Endothelial cell of umbilical vein (primary cell): ENCODE measurements around the gene LCLAT1. TPM values are rescaled to one million over a fixed set of nuclear protein-coding genes. Genes with fewer than 3 reads are reported as not detected.

Experiments used
- BruUV-seq: library from RNA; stranded (reverse); fragments of 400-500 nt; replicated peaks from 2 replicates; lab custom pipeline; 2021; lab: Mats Ljungman, UMichigan
- CTCF ChIA-PET: fragments of 300-600, 350-600 bp; sonication (Branson Sonifier 250); formaldehyde crosslinking; loops from one replicate; lab custom pipeline; 2021; ENCODE audit warnings: antibody characterized with exemption, inconsistent platforms; lab: Charles Lee
- POLR2A ChIA-PET: fragments of 300-600, 350-600 bp; sonication (Branson Sonifier 250); formaldehyde crosslinking; loops from one replicate; lab custom pipeline; 2021; ENCODE audit warnings: antibody characterized with exemption, inconsistent platforms; lab: Charles Lee
- DNase-seq: peaks from one replicate; pipeline ENCODE4 v3.0.0-alpha.2; 2011; ENCODE audit warnings: low read depth, low spot score
- FAIRE-seq: peaks from 2 replicates; lab custom pipeline; 2011; peaks lifted over from hg19 to GRCh38; lab: Jason Lieb, UNC
- H2AFZ ChIP-seq: 2 replicates; pipeline ENCODE4 v1.6.0; 2012; ENCODE audit warnings: low read depth, low read length, control low read depth, inconsistent platforms
- H3K27ac ChIP-seq: 2 replicates; pipeline ENCODE4 v1.5.1; 2011; ENCODE audit warnings: low read depth, mild to moderate bottlenecking, control low read depth, low read length, moderate library complexity; ENCODE audit not compliant: insufficient read depth
- H3K27me3 ChIP-seq, 2 experiments: 2 replicates each; pipeline versions ENCODE4 v1.6.0 to v1.6.1; 2011; ENCODE audit warnings: low read length in 2 of 2, mixed read lengths in 1 of 2; ENCODE audit not compliant: control insufficient read depth in 2 of 2, insufficient read depth in 2 of 2
- H3K36me3 ChIP-seq, 2 experiments: 2 replicates in 1 of 2; 3 replicates in 1 of 2; pipeline ENCODE4 v1.5.1; 2011; ENCODE audit warnings: low read length in 2 of 2, mild to moderate bottlenecking in 1 of 2, moderate library complexity in 1 of 2; ENCODE audit not compliant: control insufficient read depth in 2 of 2, insufficient read depth in 2 of 2; ENCODE audit errors: extremely low read depth in 1 of 2
- H3K4me1 ChIP-seq: 3 replicates; pipeline ENCODE4 v1.5.1; 2011; ENCODE audit warnings: mild to moderate bottlenecking, low read length; ENCODE audit not compliant: control insufficient read depth, insufficient read depth; ENCODE audit errors: extremely low read depth
- H3K4me2 ChIP-seq: 2 replicates; pipeline ENCODE4 v1.6.1; 2011; ENCODE audit warnings: low read length, control low read depth, mixed read lengths; ENCODE audit not compliant: insufficient read depth
- H3K4me3 ChIP-seq, 3 experiments: fragments of 200-600 bp in 1 of 3; sonication (generic), shearing (Covaris generic) in 1 of 3; replicated peaks in 1 of 3; 2 replicates each; pipeline ENCODE4 v1.5.1; 2011 to 2016; ENCODE audit warnings: control low read depth in 3 of 3, low read length in 3 of 3, mild to moderate bottlenecking in 2 of 3, inconsistent platforms in 1 of 3, low read depth in 1 of 3, moderate library complexity in 1 of 3; ENCODE audit not compliant: insufficient read depth in 1 of 3
- H3K79me2 ChIP-seq: 2 replicates; pipeline ENCODE4 v1.6.0; 2012; ENCODE audit warnings: low read length, inconsistent platforms; ENCODE audit not compliant: control insufficient read depth, insufficient read depth
- H3K9ac ChIP-seq: replicated peaks from 2 replicates; pipeline ENCODE3; 2011; ENCODE audit warnings: low read length, control low read depth; ENCODE audit not compliant: insufficient read depth; ENCODE audit errors: extremely low read depth
- H3K9me1 ChIP-seq: replicated peaks from 3 replicates; pipeline ENCODE4 v1.6.0; 2011; ENCODE audit warnings: mild to moderate bottlenecking, low read length; ENCODE audit not compliant: control insufficient read depth, insufficient read depth; ENCODE audit errors: extremely low read depth
- H3K9me3 ChIP-seq: replicated peaks from 2 replicates; pipeline ENCODE4 v1.5.1; 2012; ENCODE audit warnings: low read length, inconsistent platforms; ENCODE audit not compliant: control insufficient read depth, insufficient read depth
- H4K20me1 ChIP-seq: replicated peaks from 2 replicates; pipeline ENCODE3; 2011; ENCODE audit warnings: mild to moderate bottlenecking, low read length; ENCODE audit not compliant: control insufficient read depth, insufficient read depth; ENCODE audit errors: extremely low read depth
- EZH2 ChIP-seq: IDR thresholded peaks from 2 replicates; pipeline ENCODE4 v1.6.1; 2012; ENCODE audit warnings: borderline replicate concordance, low read depth, mild to moderate bottlenecking, moderate library complexity, low read length, inconsistent platforms; ENCODE audit not compliant: severe bottlenecking
- FOS ChIP-seq: IDR thresholded peaks from 2 replicates; pipeline ENCODE4 v1.6.1; 2011; ENCODE audit warnings: mild to moderate bottlenecking, low read length, moderate library complexity, borderline replicate concordance; ENCODE audit not compliant: insufficient read depth
- GATA2 ChIP-seq: IDR thresholded peaks from 2 replicates; pipeline ENCODE4 v1.7.0; 2011; ENCODE audit warnings: low read depth, mild to moderate bottlenecking, moderate library complexity, mixed read lengths, low read length; ENCODE audit not compliant: insufficient read length, insufficient read depth
- JUN ChIP-seq: IDR thresholded peaks from 2 replicates; pipeline ENCODE4 v1.6.1; 2011; ENCODE audit warnings: borderline replicate concordance, low read depth; ENCODE audit not compliant: insufficient read length, insufficient read depth
- MYC ChIP-seq: IDR thresholded peaks from one replicate; pipeline ENCODE4 v1.6.1; 2011; ENCODE audit warnings: mild to moderate bottlenecking, low read depth, low read length
- POLR2A ChIP-seq: IDR thresholded peaks from 2 replicates; pipeline ENCODE4 v1.6.1; 2012; ENCODE audit warnings: low read depth, mild to moderate bottlenecking, control low read depth, low read length
- POLR2AphosphoS5 ChIP-seq: IDR thresholded peaks from 2 replicates; pipeline ENCODE4 v1.6.1; 2012; ENCODE audit warnings: low read depth, mild to moderate bottlenecking, control low read depth, low read length, moderate library complexity; ENCODE audit not compliant: insufficient read depth
- dilution Hi-C: fragments of 300-500 bp; cut with MboI; formaldehyde crosslinking; loops from one replicate; pipeline ENCODE4 v1.15.0; 2019; ENCODE audit warnings: low sequenced_read_pairs; ENCODE audit not compliant: extremely low pct_ligation_motif_present
- intact Hi-C: fragments of 100-400 bp; cut with micrococcal nuclease; formaldehyde crosslinking; loops from one replicate; pipeline ENCODE4 v1.10.0; 2022
- polyA plus RNA-seq, 4 experiments: library from polyadenylated mRNA; depleted of rRNA in 3 of 4; stranded (reverse) in 3 of 4; unstranded in 1 of 4; fragments of >200 nt; gene quantifications; 2 replicates each; pipeline versions ENCODE4 v1.2.1 to v1.2.3, GENCODE V29; 2011 to 2012; ENCODE audit warnings: missing spikeins in 1 of 4
- total RNA-seq: library from RNA; stranded (reverse); gene quantifications from 2 replicates; pipeline ENCODE4 v1.2.3, GENCODE V29; 2021
- TF ChIP-seq, protein P1 (sequence below): IDR thresholded peaks from 2 replicates; pipeline ENCODE4 v1.6.1; 2011; ENCODE audit not compliant: insufficient read depth, insufficient read length
- TF ChIP-seq, protein P2 (sequence below), 2 donors: IDR thresholded peaks; 1 replicate in 1 of 2; 2 replicates in 1 of 2; pipeline ENCODE4 v1.5.1; 2011; ENCODE audit warnings: low read length in 2 of 2, mild to moderate bottlenecking in 2 of 2, moderate library complexity in 2 of 2, control low read depth in 1 of 2, inconsistent platforms in 1 of 2, low read depth in 1 of 2; ENCODE audit not compliant: insufficient read depth in 1 of 2; ENCODE audit errors: extremely low read depth in 1 of 2

Gene LCLAT1
- total and polyA plus RNA-seq, 2 donors (not counting 3 experiments of a cell fraction or from before 2014, with no cell fraction given) = 6.1 to 20.8 TPM

DNA sequence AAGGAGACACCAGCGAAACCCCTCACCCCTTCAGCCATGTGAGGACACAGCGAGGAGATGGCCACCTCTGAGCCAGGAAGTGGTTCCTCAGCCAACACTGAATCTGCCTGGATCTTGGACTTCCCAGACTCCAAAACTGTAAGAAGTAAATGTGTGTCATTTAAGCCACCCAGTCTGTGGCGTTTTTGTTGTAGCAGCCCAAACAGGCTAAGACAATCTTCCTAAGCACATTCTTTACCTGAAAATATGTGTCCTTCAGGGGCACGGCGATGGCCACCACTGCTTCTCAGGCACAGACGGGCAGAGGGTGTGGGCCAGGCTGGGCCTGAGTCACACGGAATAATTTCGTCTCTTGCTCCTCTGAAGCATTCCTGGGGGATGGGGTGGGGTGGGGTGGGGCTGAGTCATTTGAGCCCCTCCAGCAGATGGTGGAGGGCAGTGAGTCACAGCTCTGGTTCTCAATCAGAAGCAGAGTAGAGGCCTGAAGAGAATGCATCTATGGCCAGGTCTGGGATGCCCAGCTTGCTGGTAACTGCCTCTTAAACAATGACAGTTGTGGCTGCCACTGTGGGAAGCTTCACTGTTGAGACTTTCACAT is 217.8 kb downstream of the LCLAT1 start:
- no peaks in the 10 kb centered on the region for H3K4me1 ChIP-seq
- no TSS peak for BruUV-seq

DNA sequence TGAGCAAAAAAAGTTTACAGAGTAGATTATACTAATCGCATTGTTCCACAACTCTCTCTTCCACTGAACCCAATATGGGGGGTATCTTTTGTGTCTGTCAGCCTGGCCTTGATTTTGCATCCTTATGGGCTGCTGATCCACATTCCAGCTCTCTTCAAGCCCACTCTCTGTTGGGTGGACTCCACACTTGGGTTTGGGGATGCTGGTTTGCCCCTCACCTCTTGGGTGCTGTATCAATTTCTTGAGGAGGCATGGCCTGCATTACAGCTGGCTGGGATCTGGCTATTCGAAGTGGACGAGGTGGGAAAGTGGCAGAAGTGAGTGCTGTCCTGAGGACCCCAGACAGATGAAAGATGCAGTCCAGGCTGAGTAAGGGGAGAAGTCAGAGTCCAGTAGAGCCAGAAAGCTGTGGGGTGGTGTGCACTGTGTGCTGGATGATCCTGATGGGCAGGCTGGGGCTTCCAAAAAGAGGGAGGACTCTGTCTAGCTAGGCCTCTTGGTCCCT is 218.8 kb downstream of the LCLAT1 start:
- dilution Hi-C loops = no loop called here
- H3K4me2 ChIP-seq = no peak overlapping the region
- no TSS peak for BruUV-seq
- POLR2A ChIA-PET = no interaction called here
- intact Hi-C loops = no loop called here
- no peak overlapping the region for H2AFZ ChIP-seq
- no peaks in the 10 kb centered on the region for H3K9me1 ChIP-seq
- CTCF ChIA-PET = interaction anchor here (0.8 to 1.2 kb wide), 2 partner anchors 46 to 501 kb away, joined by 3 to 8 read pairs; no protein-coding TSS in a partner anchor
- no peak overlapping the region for H3K9ac ChIP-seq
- H3K9me3 ChIP-seq = no peaks in the 10 kb centered on the region
- H3K27me3 ChIP-seq = no peaks in the 10 kb centered on the region
- no peak overlapping the region for H3K4me3 ChIP-seq
- DNase-seq = no peak
- FAIRE-seq = no peak
- no peaks in the 10 kb centered on the region for H3K4me1 ChIP-seq
- TF ChIP-seq, protein P1, sequence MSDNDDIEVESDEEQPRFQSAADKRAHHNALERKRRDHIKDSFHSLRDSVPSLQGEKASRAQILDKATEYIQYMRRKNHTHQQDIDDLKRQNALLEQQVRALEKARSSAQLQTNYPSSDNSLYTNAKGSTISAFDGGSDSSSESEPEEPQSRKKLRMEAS = no peak
- TF ChIP-seq JUN = no peak
- TF ChIP-seq POLR2A = no peak
- no peak for TF ChIP-seq FOS
- no peak for TF ChIP-seq GATA2
- TF ChIP-seq, protein P2, sequence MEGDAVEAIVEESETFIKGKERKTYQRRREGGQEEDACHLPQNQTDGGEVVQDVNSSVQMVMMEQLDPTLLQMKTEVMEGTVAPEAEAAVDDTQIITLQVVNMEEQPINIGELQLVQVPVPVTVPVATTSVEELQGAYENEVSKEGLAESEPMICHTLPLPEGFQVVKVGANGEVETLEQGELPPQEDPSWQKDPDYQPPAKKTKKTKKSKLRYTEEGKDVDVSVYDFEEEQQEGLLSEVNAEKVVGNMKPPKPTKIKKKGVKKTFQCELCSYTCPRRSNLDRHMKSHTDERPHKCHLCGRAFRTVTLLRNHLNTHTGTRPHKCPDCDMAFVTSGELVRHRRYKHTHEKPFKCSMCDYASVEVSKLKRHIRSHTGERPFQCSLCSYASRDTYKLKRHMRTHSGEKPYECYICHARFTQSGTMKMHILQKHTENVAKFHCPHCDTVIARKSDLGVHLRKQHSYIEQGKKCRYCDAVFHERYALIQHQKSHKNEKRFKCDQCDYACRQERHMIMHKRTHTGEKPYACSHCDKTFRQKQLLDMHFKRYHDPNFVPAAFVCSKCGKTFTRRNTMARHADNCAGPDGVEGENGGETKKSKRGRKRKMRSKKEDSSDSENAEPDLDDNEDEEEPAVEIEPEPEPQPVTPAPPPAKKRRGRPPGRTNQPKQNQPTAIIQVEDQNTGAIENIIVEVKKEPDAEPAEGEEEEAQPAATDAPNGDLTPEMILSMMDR (IDR thresholded peaks at IDR 0.05; ENCODE audit: extremely low read depth in 1 of 2, insufficient read depth in 1 of 2, low read depth in 1 of 2, low read length in 2 of 2) = no peak
- no peak for TF ChIP-seq POLR2AphosphoS5
- TF ChIP-seq EZH2 = no peak
- TF ChIP-seq MYC = no peak
- H4K20me1 ChIP-seq = no peaks in the 10 kb centered on the region
- no peaks in the 10 kb centered on the region for H3K79me2 ChIP-seq
- H3K36me3 ChIP-seq = no peaks in the 10 kb centered on the region
- H3K27ac ChIP-seq = peak overlapping the region; percentile 73

More for the DNA sequence above, 217.8 kb downstream of the LCLAT1 start:
- H3K9ac ChIP-seq = no peak overlapping the region
- DNase-seq (peak; percentile 13), FAIRE-seq (peak; percentile 35)
- H3K27ac ChIP-seq = no peak overlapping the region
- H3K79me2 ChIP-seq = no peaks in the 10 kb centered on the region
- no peak for TF ChIP-seq EZH2
- TF ChIP-seq FOS = peak; percentile 41
- ChIA-PET CTCF (interaction anchor here (0.8 to 1.0 kb wide), 3 partner anchors 11 to 456 kb away, joined by 3 read pairs; no protein-coding TSS in a partner anchor), POLR2A (no interaction called here)
- H2AFZ ChIP-seq = peak overlapping the region; percentile 51
- H4K20me1 ChIP-seq = no peaks in the 10 kb centered on the region
- intact Hi-C loops (no loop called here), dilution Hi-C loops (no loop called here)
- no peaks in the 10 kb centered on the region for H3K9me3 ChIP-seq
- H3K36me3 ChIP-seq = no peaks in the 10 kb centered on the region
- H3K4me2 ChIP-seq = no peak overlapping the region
- H3K9me1 ChIP-seq = no peaks in the 10 kb centered on the region
- H3K27me3 ChIP-seq = no peaks in the 10 kb centered on the region
- no peak overlapping the region for H3K4me3 ChIP-seq
